Omental fat pad (tissue), 4 donors: ENCODE results near the gene TMEM217. TPM values are rescaled to one million over a fixed set of nuclear protein-coding genes. Genes with fewer than 3 reads are reported as not detected.

Experiments used
- ATAC-seq: fragments of 150-250 bp; one replicate; pipeline ENCODE4 v1.9.1; 2016; ENCODE audit warnings: mild to moderate bottlenecking, moderate library complexity; ENCODE audit not compliant: low FRiP score
- DNase-seq: peaks from one replicate; pipeline ENCODE4 v3.0.0-alpha.2; 2019; ENCODE audit warnings: low spot score
- total RNA-seq, 4 donors: library from RNA; depleted of rRNA; stranded (reverse); fragments of >200 nt; gene quantifications; one replicate each; pipeline ENCODE4 v1.1.0, GENCODE V29; 2016
- TF ChIP-seq, protein P1 (sequence below), 3 donors: fragments of 450-650 bp; IDR thresholded peaks; one replicate each; pipeline ENCODE4 v1.5.1; 2016 to 2017; ENCODE audit warnings: antibody characterized with exemption in 3 of 3, mild to moderate bottlenecking in 3 of 3, moderate library complexity in 2 of 3

Gene TMEM217
- total RNA-seq, 4 donors from 2014 or later: 1.1 to 4.7 (median 2.7) TPM

DNA sequence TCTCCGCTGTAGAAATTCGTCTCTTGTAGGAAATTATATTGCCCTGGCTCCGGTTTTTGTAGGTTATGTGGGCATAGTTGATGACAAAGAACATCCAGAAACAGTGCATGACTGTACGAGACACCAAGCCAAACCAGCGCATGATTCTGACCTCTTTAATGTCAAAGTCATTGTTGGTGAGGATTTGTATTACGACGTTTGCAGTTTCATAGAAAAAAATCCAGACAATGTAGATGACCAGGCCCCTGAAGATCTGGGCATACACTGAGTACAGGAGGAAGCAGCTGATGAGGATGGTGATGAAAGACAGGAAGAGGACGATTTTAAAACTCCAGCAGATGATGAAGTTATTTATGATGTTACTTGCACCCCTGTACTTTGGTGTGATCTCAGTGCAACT, 39.4 kb downstream of the TMEM217 start:
- ATAC-seq: no peak
- TF ChIP-seq, protein P1, sequence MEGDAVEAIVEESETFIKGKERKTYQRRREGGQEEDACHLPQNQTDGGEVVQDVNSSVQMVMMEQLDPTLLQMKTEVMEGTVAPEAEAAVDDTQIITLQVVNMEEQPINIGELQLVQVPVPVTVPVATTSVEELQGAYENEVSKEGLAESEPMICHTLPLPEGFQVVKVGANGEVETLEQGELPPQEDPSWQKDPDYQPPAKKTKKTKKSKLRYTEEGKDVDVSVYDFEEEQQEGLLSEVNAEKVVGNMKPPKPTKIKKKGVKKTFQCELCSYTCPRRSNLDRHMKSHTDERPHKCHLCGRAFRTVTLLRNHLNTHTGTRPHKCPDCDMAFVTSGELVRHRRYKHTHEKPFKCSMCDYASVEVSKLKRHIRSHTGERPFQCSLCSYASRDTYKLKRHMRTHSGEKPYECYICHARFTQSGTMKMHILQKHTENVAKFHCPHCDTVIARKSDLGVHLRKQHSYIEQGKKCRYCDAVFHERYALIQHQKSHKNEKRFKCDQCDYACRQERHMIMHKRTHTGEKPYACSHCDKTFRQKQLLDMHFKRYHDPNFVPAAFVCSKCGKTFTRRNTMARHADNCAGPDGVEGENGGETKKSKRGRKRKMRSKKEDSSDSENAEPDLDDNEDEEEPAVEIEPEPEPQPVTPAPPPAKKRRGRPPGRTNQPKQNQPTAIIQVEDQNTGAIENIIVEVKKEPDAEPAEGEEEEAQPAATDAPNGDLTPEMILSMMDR (IDR thresholded peaks at IDR 0.05): no peak
- no peak for DNase-seq

DNA sequence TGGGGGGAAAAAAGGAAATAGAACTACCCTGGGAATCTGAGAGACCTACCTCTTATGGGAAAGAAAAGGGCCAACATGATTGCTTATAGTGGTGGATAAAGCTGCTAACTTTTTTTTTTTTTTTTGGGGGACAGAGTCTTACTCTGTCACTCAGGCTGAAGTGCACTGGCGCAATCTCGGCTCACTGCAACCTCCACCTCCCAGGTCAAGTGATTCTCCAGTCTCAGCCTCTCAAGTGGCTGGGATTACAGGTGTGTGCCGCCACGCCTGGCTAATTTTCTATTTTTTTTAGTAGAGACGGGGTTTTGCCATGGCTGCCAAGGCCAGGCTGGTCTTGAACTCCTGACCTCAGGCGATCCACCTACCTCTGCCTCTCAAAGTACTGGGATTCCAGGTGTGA, 39.9 kb downstream of the TMEM217 start:
- ATAC-seq: no peak
- TF ChIP-seq, protein P1 (IDR thresholded peaks at IDR 0.05): no peak
- DNase-seq: no peak

DNA sequence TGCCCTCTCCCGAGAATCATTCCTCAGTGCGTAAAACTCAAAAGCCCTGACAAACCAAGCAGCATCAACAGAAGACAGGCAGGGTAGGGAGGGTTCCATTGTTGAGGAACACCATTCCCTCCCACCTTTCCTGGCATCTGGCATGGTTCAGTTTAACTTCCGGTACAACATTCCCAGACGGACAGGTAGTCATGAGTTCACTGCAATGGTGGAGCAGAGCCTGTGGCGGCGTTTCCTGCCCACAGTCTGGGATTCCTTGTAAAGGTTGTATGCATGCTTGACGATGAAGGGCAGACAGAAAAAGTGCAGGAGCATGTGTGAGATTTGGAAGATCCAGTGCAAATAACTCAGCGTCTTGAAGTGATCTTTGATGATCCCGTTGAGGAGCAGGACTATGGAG, 45.7 kb downstream of the TMEM217 start:
- ATAC-seq (no peak), DNase-seq (no peak)

GRCh38 chr6:37210313-37210968, 47.5 kb downstream of the TMEM217 start:
- TF ChIP-seq, protein P1 (IDR thresholded peaks at IDR 0.05): peak in 2 of 3 donors; percentile 47 to 91
- ATAC-seq (peak; percentile 73), DNase-seq (peak; percentile 78)

More for the DNA sequence above, 45.7 kb downstream of the TMEM217 start:
- TF ChIP-seq, protein P1 (IDR thresholded peaks at IDR 0.05): no peak

- TF ChIP-seq, protein P1 (IDR thresholded peaks at IDR 0.05): no peak
- DNase-seq (no peak), ATAC-seq (no peak)
Measured at GRCh38 chr6:37209461-37210205, 48.3 kb downstream of the TMEM217 start.

DNA sequence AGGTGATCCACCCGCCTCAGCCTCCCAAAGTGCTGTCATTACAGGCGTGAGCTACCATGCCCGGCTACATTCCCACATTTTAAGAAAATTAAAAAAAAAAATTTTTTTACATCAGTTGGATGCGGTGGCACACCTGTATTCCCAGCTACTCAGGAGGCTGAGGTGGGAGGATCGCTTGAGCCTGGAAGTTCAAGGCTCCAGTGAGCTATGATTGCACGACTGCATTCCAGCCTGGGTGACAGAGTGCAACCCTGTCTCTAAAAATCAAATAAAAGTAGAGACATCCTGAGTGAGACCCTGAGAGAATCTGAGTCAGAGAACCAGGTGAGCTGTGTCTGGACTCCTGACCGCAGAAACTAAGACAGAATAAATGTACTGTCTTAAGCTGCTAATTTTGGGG, 49.2 kb downstream of the TMEM217 start:
- DNase-seq (no peak), ATAC-seq (no peak)
- TF ChIP-seq, protein P1 (IDR thresholded peaks at IDR 0.05): no peak
